Measurements from ENCODE around the gene FHDC1.

GRCh38 chr4:153019906-153020305 lies 83.8 kb downstream of the FHDC1 start:
- no peak for TF ChIP-seq POLR2A (IDR thresholded peaks at IDR 0.05)
- TF ChIP-seq, protein P1, sequence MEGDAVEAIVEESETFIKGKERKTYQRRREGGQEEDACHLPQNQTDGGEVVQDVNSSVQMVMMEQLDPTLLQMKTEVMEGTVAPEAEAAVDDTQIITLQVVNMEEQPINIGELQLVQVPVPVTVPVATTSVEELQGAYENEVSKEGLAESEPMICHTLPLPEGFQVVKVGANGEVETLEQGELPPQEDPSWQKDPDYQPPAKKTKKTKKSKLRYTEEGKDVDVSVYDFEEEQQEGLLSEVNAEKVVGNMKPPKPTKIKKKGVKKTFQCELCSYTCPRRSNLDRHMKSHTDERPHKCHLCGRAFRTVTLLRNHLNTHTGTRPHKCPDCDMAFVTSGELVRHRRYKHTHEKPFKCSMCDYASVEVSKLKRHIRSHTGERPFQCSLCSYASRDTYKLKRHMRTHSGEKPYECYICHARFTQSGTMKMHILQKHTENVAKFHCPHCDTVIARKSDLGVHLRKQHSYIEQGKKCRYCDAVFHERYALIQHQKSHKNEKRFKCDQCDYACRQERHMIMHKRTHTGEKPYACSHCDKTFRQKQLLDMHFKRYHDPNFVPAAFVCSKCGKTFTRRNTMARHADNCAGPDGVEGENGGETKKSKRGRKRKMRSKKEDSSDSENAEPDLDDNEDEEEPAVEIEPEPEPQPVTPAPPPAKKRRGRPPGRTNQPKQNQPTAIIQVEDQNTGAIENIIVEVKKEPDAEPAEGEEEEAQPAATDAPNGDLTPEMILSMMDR (IDR thresholded peaks at IDR 0.05): no peak
